ENCODE measurements around the gene DCBLD2.
"Not testable (repeated sequence)": the region's sequence is repeated elsewhere in the genome, so short reads cannot be mapped to it uniquely, and the experiment has no call there.

DCBLD2 gene

DNA sequence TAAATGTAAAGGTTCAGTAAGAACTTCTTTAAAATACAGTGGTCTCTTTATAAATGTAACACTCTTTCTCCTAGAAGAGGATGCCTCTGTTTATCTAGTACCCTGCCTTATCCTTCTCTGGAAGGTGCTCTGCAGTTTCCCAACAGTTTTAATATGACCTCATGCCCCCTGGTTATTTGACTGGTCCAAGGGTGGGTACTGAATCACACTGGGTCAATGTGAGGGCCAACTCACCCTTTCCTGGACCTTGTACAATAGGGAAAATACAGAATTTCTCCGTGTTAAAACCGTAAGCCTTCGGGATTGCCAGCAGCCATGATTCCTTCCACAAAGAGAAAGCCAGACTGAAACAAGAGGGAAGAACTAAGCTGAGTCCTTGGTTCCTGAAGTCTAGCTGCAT, 9.2 kb downstream of the DCBLD2 start:
- no peak for DNase-seq (ENCODE audit: low spot score)

DNA sequence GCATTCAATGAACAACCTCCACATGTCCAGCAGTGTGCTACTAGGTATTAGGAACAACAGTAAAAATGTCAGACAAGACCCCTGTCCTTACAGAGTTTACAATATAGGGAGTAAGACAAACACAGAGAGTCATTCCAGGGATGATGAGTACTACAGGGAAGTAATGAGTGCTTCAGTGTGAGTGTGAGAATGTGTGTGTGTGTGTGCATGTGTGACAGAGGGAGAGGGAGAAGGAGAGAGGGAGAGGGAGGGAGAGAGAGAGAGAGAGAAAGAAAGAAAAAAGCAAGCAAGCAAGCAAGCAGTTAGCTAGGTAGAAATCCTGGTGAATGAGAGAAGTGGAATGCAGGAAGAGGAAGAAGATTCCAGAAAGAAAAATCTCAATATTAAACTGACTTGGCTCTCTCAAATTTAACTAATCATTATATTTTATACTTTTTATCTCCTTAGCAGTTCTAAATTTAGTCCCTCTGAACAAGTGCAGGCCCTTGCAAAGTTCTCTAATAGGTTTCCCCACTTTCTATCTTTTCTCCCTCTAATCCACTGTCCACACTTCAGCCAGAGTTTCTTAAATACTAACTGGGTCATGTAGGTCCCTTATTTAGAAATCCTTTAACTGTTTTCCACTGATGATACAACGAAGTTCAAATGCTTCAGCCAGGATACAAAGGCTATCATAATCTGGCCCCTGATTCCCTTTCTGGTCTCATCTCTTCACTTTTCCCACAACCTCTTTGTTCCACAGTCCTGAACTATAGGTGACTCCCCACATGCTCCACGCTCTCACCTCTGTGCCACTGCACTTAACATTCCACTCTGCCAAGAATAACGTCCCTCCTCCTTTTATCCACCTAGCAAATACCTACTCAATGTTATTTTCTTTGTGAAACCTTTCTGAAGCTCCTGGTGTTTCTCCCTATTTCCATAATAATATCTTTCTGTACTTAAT, 10.3 kb downstream of the DCBLD2 start:
- DNase-seq (ENCODE audit: low spot score): no peak

DNA sequence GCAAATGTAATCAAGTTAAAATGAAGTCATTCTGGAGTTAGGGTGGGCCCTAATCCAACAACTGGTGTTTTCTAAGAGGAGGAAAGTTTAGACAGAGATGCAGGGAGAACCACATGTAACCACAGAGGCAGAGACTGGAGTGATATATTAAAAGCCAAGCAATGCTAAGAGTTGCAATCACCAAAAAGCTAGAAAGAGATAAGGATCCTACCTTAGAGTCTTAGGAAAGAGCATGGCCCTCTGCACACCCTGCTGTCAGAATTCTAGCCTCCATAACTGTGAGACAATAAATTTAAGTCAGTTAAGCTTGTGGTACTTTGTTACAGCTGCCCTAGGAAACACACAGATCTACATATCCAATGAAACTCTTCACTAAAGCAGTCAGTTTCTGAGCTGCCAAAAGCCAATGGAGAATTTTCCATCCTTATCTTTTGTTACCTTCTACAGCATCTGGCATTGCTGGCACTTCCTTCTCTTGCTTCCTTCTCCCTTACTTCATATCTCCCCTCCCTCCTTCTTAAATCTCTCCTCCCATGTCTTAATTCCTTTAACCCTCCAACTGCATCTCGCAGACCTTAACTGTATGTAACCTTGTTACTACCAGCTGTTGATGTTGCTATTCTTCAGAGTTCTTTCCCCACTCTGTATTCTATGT, 11.2 kb downstream of the DCBLD2 start:
- no peak for DNase-seq (ENCODE audit: low spot score)

DNA sequence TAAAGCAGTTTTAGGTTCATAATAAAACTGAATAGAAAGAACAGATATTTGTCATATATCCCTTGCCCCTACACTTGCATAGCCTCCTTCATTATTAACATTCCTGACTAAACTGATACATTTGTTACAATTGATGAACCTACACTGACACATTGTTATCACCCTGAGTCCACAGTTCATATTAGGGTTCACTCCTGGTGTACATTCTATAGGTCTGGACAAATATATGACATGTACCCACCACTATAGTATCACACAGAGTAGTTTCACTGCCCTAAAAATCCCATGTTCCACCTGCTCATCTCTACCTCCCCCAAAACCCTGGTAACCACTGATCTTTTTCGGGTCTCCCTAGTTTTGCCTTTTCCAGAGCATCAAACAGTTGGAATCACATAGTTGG, 13.8 kb downstream of the DCBLD2 start:
- DNase-seq (ENCODE audit: low spot score): no peak

DNA sequence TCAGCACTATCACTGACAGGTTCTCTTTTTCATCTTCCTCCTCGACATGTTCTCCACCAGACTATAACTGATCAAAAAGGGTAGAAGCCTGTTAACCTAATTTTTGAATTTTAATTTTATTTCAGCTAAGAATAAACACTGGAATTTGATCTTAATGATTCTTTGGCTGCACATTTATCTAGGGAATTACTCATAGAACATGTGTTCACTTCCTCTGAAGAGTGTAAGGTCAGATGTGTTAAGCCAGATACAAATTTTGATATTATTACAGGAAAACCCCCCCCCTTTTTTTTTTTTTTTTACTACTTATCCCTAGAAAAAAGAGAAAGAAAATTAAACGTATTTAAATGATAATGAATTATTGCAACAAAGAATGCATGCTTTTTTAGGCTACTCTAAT, 15.0 kb downstream of the DCBLD2 start:
- no peak for DNase-seq (ENCODE audit: low spot score)

DNA sequence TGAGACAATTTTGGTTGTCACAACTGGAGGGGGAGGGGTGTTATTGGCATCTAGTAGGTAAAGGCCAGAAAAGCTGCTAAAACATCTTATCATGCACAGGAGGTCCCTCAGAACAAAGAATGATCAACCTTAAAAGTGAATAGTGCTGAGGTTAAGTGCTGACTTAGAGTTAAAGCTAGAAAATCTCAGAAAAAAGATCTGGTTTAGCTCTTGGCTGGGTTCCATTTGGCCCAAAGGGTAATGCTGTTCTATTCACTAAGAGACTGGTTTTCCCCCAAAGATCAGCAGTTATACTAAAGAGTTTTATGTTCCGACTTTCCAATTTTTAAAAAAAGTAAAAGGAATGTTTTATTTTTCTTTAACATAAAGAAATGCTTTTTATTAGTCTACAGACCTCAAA, 15.6 kb downstream of the DCBLD2 start:
- DNase-seq (ENCODE audit: low spot score): no peak

DNA sequence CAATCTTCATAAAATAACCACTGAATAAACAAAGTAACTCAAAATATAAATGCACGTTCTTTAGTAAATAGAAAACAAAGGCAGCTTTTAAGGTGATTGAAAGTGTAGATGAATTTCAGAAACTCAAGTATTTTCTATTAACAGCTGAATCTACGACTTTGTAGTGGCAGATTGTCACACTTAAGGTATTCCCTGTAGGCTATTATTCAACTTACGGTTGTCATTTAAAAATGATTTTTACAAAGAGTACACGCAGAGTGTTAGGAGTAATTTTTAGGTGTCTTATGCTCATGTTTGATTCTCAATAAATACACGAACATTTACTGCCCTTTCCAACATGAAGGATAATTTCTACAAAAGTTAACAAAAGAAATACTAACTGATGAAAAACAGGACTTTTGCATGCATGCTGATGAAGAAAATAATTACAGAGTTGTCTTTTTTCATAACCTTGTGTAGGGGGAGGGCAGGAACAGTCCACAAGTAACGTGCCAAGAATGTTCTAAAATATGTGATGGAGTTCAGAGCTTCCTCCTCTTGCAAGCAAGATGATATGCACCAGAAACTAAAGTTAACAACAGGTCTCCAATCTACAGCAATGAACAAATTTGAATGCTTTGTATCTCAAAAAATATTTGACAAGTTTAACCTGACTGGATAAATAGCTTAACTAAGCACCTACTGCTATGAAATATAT, 16.7 kb downstream of the DCBLD2 start:
- DNase-seq (ENCODE audit: low spot score): no peak

DNA sequence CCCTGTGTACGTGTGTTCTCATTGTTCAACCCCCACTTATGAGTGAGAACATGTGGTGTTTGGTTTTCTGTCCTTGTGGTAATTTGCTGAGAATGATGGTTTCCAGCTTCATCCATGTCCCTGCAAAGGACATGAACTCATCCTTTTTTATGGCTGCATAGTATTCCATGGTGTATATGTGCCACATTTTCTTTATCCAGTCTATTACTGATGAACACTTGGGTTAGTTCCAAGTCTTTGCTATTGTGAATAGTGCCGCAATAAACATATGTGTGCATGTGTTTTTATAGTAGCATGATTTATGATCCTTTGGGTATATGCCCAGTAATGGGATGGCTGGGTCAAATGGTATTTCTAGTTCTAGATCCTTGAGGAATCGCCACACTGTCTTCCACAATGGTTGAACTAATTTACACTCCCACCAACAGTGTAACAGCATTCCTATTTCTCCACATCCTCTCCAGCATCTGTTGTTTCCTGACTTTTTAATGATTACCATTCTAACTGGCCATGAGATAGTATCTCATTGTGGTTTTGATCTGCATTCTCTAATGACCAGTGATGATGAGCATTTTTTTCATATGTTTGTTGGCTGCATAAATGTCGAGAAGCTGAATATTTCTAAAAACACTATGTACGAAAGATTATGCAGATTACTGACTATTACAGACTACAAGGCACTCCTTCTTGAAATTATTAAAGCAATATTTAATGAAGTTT, 18.7 kb downstream of the DCBLD2 start:
- DNase-seq (ENCODE audit: low spot score): not testable (repeated sequence)

DNA sequence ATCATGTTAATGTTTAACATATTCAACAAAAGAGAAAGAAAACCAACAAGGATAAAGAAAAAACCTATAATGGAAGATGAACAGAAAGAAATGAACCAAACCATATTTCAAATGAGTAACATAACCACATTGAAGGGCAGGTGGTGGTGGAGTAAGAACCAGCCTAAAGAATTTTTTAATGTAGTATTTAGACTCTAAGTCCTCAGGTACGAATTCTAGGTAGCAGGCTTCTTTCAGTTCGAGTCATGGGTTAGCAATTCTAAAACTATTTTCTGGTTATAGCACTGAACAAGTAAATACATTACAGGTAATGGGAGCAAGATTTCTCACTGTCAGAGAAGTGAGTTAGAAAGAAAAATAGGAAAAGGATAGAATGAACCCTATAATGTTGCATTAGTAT, 24.4 kb downstream of the DCBLD2 start:
- DNase-seq (ENCODE audit: low spot score): no peak

DNA sequence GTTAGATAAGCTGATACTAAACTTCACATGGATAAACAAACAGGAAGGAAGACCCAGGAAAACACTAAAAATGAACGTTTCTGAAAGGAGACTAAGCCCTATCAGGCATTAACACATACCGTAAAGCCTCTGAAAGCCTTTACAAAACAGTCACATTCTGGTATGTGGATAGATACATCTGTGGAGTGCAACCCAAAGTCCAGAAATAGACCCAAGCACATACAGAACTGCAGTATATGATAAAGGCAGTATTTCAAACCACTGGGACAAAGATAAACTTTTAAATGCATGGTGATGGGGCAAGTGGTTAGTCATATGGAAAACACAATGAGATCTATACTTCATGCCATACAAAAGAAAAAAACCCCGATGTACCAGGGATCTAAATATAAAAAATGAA, 26.0 kb downstream of the DCBLD2 start:
- DNase-seq (ENCODE audit: low spot score): no peak

DNA sequence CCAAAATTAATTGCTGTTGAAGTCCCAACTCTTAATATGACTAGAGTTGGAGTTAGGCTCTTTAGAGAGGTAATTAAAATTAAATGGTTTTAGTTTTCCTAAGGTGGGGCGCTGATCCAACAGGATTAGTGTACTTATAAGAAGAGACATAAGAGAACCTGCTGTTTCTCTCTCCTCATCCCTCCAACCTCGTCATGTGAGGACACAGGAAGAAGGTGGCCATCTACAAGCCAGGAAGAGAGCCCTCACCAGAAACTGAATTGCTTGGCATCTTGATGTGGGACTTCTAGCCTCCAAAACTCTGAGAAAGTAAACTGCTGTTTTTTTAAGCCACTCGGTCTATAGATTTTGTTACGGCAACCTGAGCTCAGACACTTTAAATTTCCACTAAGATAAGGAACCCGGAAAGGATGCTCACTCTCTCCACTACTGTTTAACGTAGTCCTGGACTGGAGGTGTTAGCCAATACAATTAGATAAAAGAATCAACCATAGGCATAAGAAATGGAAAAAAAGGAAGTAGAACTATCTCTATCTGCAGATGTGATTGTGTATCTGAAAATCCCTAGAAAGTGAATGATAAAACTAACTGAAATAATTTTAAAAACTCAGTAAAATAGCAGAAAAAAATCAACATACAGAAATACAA, 26.8 kb downstream of the DCBLD2 start:
- DNase-seq (ENCODE audit: low spot score): no peak

DNA sequence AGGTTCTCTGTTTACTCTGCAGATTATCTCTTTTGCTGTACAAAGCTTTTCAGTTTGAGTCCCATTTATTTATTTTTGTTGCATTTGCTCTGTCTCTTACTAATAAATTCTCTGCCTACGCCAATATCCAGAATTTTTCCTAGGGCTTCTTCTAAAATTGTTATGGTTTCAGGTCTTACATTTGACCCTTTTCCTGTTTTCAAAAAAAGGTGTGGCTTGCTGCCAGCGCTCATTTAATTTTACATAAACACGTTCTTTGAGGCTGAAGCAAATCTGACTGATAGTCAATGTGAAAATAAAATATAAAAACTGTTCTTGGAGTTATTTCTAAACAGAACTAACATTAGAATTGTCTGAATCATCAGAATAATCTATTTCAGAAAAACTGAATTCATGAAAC, 32.1 kb downstream of the DCBLD2 start:
- no peak for DNase-seq (ENCODE audit: low spot score)

DNA sequence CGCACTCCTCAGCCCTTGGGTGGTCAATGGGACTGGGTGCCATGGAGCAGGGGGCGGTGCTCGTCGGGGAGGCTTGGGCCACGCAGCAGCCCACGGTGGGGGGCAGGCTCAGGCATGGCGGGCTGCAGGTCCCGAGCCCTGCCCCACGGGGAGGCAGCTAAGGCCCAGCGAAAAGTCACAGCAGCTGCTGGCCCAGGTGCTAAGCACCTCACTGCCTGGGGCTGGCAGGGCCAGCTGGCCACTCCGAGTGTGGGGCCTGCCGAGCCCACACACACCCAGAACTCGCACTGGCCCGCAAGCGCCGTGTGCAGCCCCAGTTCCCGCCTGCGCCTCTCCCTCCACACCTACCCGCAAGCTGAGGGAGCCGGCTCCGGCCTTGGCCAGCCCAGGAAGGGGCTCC, 43.5 kb downstream of the DCBLD2 start:
- DNase-seq (ENCODE audit: low spot score): not testable (repeated sequence)

DNA sequence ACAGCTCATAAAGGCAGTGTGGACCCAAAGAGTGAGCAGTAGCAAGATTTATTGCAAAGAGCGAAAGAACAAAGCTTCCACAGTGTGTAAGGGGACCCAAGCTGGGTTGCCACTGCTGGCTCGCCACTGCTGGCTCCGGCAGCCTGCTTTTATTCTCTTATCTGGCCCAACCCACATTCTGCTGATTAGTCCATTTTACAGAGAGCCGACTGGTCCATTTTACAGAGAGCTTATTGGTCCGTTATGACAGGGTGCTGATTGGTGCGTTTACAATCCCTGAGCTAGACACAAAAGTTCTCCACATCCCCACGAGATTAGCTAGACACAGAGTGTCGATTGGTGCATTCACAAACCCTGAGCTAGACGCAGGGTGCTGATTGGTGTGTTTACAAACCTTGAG, 44.2 kb downstream of the DCBLD2 start:
- DNase-seq (ENCODE audit: low spot score): not testable (repeated sequence)

DNA sequence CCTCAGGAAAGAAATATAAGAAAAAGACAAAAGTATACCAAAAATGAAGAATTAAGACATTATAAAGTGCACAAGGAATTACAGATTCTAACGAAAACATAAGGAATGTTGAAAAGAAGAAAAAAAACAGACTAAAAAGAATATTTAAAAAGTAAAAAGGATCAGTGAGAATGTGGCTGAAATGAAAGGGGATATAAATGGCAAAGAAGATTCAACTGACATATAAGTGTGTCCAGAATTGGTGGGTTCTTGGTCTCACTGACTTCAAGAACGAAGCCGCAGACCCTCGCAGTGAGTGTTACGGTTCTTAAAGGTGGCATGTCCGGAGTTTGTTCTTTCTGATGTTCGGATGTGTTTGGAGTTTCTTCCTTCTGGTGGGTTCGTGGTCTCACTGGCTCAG, 44.8 kb downstream of the DCBLD2 start:
- no peak for DNase-seq (ENCODE audit: low spot score)

DNA sequence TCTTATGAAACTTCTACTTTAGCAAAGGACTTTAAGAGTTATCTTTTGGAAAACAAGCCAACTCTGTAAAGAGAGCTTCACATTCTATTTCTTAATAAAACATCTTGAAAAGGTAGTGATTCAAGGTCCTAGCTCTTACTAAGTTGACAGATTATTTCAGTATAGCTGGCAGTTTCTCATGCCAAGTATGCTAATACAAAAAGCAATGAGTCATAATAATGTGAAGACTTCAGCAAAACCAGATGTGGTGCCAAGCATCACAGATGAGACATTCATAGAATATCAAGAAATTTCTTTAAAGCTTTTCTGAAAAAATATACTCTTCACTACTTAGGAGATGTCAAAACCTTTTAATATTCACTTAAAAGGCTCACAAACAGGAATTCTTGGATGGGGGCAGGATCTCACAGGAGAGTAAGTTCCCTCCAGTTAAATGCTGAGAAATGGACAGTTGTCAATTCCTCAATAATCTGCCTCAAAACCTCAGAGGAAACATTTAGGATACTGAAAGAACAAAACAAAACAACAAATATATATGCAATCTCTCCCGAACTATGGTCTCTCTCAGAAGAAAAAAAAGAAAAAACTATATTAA, 45.6 kb downstream of the DCBLD2 start:
- peak; percentile 65 for DNase-seq (ENCODE audit: low spot score)

DNA sequence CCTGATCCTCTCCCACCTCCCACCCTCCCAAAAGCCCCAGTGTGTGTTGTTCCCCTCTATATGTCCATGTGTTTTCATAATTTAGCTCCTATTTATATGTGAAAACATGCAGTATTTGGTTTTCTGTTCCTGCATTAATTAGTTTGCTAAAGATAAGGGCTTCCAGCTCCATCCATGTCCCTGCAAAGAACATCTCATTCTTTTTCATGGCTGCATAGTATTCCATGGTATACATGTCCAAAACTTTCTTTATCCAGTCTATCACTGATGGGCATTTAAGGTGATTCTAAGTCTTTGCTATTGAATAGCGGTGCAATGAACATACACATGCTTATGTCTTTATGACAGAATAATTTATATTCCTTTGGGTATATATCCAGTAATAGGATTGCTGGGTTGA, 53.4 kb downstream of the DCBLD2 start:
- no peak for DNase-seq (ENCODE audit: low spot score)

DNA sequence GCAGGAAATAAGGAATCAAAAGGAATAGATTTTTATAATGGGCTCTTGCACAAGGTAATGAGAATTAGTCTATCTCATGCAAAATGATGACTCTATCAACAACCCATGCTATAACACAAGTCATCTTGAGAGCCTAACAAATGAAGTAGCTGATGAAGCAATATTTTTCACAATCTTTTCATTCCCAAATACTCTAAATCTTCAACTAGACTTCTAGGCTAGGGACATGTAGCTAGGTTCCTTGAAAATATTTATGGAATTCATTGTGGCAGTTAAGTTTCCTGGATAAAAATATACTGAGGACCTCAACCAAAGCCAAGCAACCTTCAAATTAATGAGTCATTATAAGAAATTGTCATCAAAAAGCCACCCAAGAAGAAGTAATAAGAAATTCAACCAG, 55.4 kb downstream of the DCBLD2 start:
- no peak for DNase-seq (ENCODE audit: low spot score)

DNA sequence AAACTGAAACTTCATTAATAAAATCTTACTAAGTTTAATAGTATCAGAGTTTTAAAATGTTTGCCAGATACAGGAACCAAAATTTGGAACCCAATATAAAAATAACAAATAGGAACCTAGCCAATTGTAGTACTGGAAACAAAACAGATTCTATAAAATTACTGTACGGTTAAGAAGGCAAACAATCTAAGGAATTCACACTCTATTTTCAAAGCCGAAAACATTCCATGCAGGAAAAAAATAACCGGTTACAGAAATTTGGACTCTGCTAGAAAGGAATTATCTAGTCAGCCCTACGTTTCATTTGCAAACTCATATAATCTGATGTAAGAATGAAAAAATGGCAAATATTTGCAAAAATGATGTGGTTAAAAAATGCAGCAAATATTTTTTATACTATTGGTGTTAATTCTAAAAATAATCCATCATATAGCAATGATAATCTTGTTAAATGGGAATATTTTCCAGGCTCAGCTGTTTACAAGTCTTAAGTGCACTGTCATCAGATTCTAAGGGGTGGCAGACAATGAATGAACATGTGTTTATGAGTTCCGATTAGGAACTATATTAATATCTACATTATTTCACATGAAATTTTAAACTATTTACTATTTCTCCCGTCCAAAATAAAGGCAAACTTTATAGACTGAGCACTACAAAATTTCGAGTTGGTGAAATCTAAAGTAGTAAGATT, 58.1 kb downstream of the DCBLD2 start:
- DNase-seq (ENCODE audit: low spot score): no peak

DNA sequence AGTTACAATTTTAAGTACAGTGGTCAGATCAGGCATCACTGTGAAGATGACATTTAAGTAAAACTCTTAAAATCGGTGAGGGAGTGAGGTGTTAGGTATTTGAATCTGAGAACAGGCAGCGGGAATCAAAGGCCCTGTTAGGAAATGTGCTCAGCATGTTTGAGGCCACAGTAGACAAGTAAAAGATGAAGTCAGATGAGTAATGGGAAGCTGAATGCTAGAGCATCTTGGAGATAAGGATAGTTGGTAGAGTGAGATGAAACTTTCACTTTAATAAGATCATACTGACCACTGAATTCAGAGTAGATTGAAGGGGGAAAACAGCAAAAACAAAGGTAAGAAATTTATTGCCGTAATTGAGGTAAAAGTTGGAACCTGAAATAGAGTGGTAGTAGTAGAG, 61.6 kb downstream of the DCBLD2 start:
- DNase-seq (ENCODE audit: low spot score): no peak

DNA sequence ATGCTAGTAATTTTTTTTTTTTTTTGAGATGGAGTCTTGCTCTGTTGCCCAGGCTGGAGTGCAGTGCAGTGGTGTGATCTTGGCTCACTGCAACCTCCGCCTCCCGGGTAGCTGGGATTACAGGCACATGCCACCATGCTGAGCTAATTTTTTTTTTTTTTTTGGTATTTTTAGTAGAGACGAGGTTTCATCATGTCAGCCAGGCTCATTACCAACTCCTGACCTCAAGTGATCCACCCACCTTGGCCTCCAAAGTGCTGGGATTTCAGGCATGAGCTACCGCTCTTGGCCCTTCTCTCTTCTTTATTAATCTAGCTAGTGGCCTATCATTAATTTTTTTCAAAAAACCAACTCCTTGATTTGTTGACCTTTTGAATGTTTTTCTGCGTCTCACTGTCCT, 70.4 kb downstream of the DCBLD2 start:
- not testable (repeated sequence) for DNase-seq (ENCODE audit: low spot score)

Data from RKO (cell line).